ENCODE data around the gene RIBC1.

DNA sequence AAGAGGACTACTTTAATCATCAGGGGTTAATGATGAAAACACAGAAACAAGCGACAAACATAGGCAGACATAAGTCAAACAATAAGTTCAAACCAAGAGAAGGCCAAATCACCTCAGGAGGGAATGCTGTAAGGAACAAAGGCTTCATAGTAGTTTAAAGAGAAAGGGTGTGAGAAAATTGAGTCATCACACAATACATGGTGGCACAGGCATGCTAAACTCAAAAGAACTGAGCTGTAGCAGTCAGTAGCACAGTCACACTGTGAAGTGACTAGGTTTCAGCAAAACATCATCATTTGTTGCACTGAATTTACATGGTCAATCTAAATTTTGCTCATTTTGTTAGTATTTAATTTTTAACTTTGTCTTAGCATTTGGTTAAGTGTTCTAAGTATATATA lies 24.5 kb upstream of the RIBC1 start:
- TF ChIP-seq, protein P1, sequence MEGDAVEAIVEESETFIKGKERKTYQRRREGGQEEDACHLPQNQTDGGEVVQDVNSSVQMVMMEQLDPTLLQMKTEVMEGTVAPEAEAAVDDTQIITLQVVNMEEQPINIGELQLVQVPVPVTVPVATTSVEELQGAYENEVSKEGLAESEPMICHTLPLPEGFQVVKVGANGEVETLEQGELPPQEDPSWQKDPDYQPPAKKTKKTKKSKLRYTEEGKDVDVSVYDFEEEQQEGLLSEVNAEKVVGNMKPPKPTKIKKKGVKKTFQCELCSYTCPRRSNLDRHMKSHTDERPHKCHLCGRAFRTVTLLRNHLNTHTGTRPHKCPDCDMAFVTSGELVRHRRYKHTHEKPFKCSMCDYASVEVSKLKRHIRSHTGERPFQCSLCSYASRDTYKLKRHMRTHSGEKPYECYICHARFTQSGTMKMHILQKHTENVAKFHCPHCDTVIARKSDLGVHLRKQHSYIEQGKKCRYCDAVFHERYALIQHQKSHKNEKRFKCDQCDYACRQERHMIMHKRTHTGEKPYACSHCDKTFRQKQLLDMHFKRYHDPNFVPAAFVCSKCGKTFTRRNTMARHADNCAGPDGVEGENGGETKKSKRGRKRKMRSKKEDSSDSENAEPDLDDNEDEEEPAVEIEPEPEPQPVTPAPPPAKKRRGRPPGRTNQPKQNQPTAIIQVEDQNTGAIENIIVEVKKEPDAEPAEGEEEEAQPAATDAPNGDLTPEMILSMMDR (conservative IDR thresholded peaks at IDR 0.05; ENCODE audit: low read length): no peak
- no peak for TF ChIP-seq EZH2phosphoT487 (IDR thresholded peaks at IDR 0.05; ENCODE audit: borderline replicate concordance)

All from Loucy (cell line).